Stimulated activated CD8-positive, alpha-beta memory T cell treated with anti-CD3 and anti-CD28 coated beads, Interleukin-7, amount 100 ng/mL, for 4 hours (primary cell): ENCODE data around the gene EP400.

Experiments
- DNase-seq, 2 donors: peaks; one replicate each; pipeline ENCODE4 v3.0.0-alpha.2; 2020; ENCODE audit warnings: low read depth in 2 of 2

EP400 gene

DNA sequence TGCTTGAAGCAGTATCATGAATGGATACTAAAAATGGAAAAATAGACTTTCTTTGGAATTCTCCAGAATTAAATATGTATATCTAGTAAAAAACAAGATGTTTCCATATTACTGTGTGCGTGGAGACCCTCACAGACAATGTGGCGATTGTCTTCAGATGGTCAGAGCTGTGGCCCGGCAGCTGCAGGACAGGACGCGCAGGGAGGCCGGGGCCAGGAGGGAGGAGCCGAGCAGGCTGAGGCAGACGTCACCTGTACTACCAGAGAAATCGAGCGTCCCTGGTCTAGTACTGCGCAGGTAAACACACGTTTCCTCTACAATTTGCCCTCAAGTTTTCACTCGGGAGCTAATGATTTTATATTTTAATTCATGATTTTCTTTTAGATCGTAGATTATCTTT is 171.5 kb downstream of the EP400 start:
- DNase-seq, result no peak

DNA sequence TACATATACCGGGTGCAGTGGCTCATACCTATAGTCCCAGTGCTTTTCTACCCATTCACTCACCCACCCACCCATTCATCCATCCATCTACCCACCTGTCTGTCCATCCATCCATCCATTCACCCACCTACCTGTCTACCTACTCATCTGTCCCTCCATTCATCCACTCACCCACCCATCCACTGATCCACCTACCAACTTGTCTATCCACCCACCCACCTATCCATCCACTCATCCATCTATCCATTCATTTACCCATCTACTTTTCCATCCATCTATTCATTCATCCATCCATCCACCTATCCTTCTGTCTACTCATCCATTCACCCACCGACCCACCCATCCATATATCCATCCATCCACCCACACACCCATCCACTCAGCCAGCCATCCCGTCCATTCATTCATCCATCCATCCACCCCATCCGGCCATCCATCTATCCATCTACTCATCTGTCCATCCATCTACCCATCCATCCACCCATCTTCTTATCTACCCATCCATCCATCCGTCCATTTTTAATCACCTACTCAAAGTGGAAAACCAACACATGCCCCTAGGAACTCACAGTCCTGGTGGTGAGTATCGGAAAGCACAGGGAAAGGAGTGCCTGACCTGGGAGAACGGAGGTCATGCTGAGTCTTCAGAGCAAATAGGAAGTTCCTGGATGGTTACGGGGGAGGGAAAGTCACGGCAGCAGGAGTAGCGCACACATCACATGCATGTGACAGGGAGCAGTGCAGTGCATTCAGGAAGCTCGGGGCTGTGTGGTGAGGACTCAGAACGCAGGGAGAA is 174.4 kb downstream of the EP400 start:
- DNase-seq, result no peak

DNA sequence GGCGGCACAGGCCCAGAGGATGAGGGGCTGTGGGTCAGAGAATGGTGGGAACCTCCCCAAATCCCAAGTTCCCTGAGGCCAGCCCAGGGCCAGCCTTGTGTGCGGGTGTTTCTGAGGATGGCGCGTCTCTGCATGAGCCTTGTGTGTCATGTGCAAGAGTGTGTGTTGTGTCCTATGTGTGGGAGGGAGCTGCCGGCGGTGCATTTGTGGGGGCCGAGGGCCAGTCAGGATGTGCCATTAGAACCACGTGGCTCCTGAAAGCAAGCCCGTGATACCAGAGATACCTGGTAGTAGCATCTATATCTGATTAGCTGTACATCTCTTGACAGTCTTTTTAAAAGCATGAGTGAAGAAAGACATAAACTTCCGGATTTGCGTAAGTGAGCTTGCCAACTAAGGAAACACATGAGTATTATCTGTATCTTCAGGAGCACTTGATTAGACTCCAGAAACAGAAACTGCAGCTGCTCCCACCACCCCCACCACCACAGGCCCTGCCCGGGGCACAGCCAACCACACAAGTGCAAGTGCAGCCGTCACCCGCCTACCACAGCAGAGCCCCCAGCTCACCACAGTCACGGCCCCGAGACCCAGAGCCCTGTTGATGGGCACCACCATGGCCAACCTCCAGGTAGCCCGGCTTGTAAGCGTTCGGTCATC is 175.2 kb downstream of the EP400 start:
- DNase-seq, result no peak

GRCh38 chr12:132125736-132126135 is 176.0 kb downstream of the EP400 start:
- DNase-seq, result no peak

DNA sequence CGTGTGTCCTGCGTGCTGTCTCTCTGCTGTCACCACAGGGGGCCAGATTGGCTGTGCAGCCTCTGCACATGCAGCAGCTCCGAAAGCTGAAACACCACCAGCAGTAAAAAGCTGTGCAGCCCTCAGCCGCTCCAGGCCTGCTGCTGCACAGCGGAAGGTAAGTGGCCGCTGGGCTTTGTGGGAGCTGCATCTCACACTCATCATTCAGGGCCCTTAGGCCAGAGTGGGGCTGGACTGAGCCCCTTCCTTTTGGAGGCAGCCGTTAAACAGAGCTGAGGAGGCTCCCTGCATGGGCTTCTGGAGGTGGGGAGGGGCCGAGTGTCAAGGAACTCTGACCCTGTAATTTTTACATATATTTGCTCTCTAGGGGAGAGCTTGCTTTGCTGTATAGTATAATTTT is 177.3 kb downstream of the EP400 start:
- DNase-seq, result no peak

GRCh38 chr12:132129007-132129406 is 179.3 kb downstream of the EP400 start:
- no peak for DNase-seq

DNA sequence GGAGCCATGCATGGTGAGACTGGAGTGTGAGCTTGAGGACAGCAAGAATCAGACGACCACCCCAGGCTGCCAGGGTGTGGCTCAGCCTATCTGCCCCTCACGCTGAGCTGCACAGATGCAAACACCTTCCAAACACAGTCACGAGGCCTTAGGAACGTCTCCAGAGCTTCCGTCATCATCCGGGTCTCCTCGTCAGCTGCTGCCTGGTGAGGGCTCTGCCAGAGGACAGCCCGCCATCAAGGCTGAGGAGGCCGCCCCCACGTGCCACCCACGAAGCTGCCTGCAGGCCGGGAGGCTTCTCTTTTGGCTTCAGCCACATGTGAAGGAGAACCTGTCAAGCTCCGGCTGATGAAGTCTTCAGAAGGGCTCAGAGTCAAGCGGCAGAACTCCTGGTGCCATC is 180.9 kb downstream of the EP400 start:
- DNase-seq, result no peak
